Muscle layer of duodenum (tissue), 2 donors: Measurements from ENCODE around the gene TAAR9.
"Not testable (repeated sequence)": the region's sequence is repeated elsewhere in the genome, so short reads cannot be mapped to it uniquely, and the experiment has no call there.

Source experiments
- H3K27ac ChIP-seq: one replicate; pipeline ENCODE4 v1.7.0; 2013; ENCODE audit warnings: mild to moderate bottlenecking, low read length
- H3K27me3 ChIP-seq: one replicate; pipeline ENCODE4 v1.7.0; 2013; ENCODE audit warnings: low read depth, mild to moderate bottlenecking, control low read depth, low read length
- H3K36me3 ChIP-seq, 2 donors: one replicate each; pipeline ENCODE4 v1.7.0; 2013; ENCODE audit warnings: low read length in 2 of 2, control low read depth in 1 of 2, mild to moderate bottlenecking in 1 of 2; ENCODE audit not compliant: insufficient read depth in 2 of 2, control insufficient read depth in 1 of 2
- H3K4me1 ChIP-seq, 2 donors: one replicate each; pipeline ENCODE4 v1.7.0; 2013; ENCODE audit warnings: low read length in 2 of 2, mild to moderate bottlenecking in 2 of 2, control low read depth in 1 of 2, moderate library complexity in 1 of 2; ENCODE audit not compliant: insufficient read depth in 2 of 2, control insufficient read depth in 1 of 2
- H3K4me3 ChIP-seq, 2 donors: one replicate each; pipeline ENCODE4 v1.7.0; 2013; ENCODE audit warnings: low read length in 2 of 2, low read depth in 1 of 2, mild to moderate bottlenecking in 1 of 2
- H3K9me3 ChIP-seq, 2 donors: one replicate each; pipeline ENCODE4 v1.7.0; 2013; ENCODE audit warnings: low read length in 2 of 2, control low read depth in 1 of 2, mild to moderate bottlenecking in 1 of 2; ENCODE audit not compliant: control insufficient read depth in 1 of 2
- donor health status: healthy.

The TAAR9 gene

DNA sequence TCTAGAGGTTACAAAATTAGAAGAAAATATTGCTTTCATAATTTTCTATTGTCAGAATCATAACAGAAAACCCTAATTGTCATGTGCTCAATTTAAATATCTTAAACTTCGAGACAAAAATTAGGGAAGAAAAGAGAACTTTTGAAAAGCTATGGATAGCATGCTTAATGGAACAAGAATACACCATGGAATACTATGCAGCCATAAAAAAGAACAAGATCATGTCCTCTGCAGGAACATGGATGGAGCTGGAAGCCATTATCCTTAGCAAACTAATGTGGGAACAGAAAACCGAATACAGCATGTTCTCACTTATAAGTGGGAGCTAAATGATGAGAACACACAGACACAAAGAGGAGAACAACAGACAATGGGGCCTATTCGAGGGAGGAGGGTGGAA is 22.0 kb downstream of the TAAR9 start:
- not testable (repeated sequence) for H3K4me3 ChIP-seq, H3K36me3 ChIP-seq, H3K27ac ChIP-seq, H3K27me3 ChIP-seq, H3K4me1 ChIP-seq, H3K9me3 ChIP-seq

DNA sequence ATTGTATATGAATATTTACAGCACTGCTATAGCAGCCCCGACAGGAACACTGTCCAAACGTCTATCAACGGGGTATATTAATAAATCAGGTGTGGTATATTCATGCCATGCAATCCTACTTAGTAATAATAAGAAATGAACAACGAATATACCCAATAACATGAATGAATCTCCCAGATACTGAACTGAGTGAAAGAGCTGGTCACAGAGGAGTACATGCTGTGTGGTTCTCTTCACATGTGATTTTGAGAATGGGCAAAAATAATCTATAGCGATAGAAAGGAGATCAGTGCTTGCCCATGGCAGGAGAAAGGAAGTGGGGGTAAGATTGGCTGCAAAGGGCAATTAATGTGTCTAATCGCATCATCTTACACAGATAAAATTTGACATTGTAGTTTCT is 28.3 kb downstream of the TAAR9 start:
- H3K4me3 ChIP-seq, result no peak overlapping the region
- H3K27ac ChIP-seq, result no peak overlapping the region
- no peaks in the 10 kb centered on the region for H3K9me3 ChIP-seq
- H3K4me1 ChIP-seq, result no peaks in the 10 kb centered on the region
- no peaks in the 10 kb centered on the region for H3K36me3 ChIP-seq
- no peaks in the 10 kb centered on the region for H3K27me3 ChIP-seq

DNA sequence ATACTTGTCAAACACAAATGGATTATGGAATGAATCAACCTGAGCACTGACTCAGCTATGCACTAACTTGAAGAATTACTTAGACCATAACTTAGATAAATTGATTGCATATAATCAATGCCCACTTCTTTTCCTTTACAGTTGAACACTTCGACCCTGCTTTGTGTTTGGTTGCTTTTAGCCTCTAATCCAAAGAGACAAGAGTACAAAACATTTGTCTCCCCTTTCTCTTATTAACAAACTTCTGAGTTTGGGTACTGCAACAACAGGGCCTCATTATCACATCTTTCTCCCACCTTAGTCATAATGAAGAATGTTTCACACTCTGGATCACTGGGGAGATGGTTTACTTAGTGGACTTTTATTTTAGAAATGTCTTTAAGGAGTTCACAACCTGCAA is 29.5 kb downstream of the TAAR9 start:
- Histone ChIP-seq H3K9me3 (no peaks in the 10 kb centered on the region), H3K4me3 (no peak overlapping the region), H3K27me3 (no peaks in the 10 kb centered on the region), H3K27ac (no peak overlapping the region), H3K36me3 (no peaks in the 10 kb centered on the region), H3K4me1 (no peaks in the 10 kb centered on the region)

DNA sequence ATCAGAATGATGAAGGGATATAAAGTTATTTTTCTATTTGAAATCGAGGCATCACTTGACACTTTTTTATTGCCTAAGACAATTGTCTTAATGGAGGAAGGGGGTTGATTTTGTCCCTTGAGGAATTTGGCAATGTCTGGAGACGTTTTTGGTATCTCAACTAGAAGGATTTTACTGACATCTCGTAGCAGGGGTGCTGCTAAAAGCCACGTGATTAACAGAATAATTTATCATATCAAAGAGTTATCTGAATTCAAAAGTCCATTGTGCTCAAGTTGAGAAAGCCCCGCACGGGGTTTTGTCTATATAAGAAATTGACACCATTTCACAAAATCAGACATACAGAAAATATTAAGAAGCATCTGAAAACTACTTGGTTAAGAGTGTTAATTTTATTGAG is 30.5 kb downstream of the TAAR9 start:
- H3K27me3 ChIP-seq, result no peaks in the 10 kb centered on the region
- no peak overlapping the region for H3K4me3 ChIP-seq
- H3K9me3 ChIP-seq, result no peaks in the 10 kb centered on the region
- H3K4me1 ChIP-seq, result no peaks in the 10 kb centered on the region
- no peaks in the 10 kb centered on the region for H3K36me3 ChIP-seq
- no peak overlapping the region for H3K27ac ChIP-seq

DNA sequence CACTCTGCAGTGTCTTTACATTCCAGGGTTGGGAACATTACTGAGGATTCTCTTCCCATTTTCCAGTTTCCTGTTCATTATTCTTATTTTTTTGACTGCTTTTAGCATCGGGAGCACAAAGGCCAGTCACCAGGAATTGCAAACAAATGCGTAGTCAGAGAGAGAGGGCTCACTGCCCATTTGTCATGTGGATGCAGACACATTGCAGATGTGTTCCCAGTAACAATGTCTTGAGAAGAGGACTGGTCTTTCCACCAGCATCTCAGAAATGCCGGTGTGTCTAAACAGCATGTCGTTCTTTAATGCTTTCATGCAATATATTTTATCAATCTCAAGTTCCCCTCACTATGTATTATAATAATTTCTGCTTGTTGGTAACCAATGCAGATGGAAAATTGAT is 31.1 kb downstream of the TAAR9 start:
- H3K9me3 ChIP-seq, result no peaks in the 10 kb centered on the region
- no peaks in the 10 kb centered on the region for H3K4me1 ChIP-seq
- no peak overlapping the region for H3K27ac ChIP-seq
- no peak overlapping the region for H3K4me3 ChIP-seq
- no peaks in the 10 kb centered on the region for H3K36me3 ChIP-seq
- H3K27me3 ChIP-seq, result no peaks in the 10 kb centered on the region

DNA sequence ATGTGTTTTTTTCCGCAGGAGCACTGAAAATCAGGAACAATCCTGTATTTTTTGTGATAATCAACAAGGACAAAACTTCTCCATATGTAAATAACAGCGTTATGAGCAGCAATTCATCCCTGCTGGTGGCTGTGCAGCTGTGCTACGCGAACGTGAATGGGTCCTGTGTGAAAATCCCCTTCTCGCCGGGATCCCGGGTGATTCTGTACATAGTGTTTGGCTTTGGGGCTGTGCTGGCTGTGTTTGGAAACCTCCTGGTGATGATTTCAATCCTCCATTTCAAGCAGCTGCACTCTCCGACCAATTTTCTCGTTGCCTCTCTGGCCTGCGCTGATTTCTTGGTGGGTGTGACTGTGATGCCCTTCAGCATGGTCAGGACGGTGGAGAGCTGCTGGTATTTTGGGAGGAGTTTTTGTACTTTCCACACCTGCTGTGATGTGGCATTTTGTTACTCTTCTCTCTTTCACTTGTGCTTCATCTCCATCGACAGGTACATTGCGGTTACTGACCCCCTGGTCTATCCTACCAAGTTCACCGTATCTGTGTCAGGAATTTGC is 32.2 kb downstream of the TAAR9 start, which contains the start of gene TAAR6:
Gene TAAR6 (plus strand): TSS at position 102 of the 557 bp plus-strand sequence. CDS start 0 bp downstream, at position 102.
- no peaks in the 10 kb centered on the region for H3K4me1 ChIP-seq

DNA sequence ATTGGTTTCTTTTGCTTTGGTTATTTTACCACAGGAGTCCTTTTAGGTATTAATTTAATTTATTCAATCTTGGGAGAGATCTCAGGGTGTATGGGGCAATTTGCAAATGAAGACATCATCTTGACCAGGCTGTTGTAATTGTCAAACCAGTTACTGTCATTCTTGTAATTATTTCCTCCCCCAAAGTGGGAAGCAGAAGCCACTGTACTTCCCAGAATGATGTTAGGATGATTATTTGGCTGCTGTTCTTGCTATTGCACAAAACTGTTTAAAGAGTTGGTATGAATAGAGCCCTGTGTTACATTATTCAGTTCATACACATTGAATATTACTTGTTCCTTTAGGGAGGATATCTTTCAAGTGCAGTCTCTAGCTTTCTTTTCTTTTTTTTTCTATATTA is 33.7 kb downstream of the TAAR9 start:
- Histone ChIP-seq H3K9me3 (no peaks in the 10 kb centered on the region), H3K27me3 (no peaks in the 10 kb centered on the region), H3K27ac (no peak overlapping the region), H3K4me1 (no peaks in the 10 kb centered on the region), H3K4me3 (no peak overlapping the region), H3K36me3 (no peaks in the 10 kb centered on the region)

More for the DNA sequence above, 32.2 kb downstream of the TAAR9 start, which contains the start of gene TAAR6:
- no peaks in the 10 kb centered on the region for H3K36me3 ChIP-seq
- H3K27ac ChIP-seq, result no peak within 1 kb of the TSS
- H3K4me3 ChIP-seq, result no peak within 1 kb of the TSS
- no peaks in the 10 kb centered on the region for H3K9me3 ChIP-seq
- no peaks in the 10 kb centered on the region for H3K27me3 ChIP-seq

DNA sequence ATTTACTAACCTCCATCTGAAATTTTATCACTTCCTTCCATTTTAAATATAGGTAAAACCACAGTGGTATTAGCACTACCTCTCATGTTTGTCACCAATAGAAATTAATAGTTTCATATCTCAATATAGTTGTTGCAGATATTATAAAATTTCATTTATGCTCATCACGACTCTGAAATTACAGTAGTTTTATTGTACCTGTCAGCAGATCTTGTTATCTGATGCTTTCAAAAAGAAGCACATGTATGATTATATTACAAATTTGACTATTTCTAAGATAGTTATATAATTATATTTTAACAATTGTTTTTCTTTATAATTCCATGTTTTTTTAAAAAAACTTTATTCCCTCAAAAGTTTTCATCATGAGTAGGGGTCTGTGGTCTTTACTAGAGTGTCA is 46.6 kb downstream of the TAAR9 start:
- Histone ChIP-seq H3K9me3 (no peaks in the 10 kb centered on the region), H3K36me3 (no peaks in the 10 kb centered on the region), H3K27ac (no peak overlapping the region), H3K4me1 (no peaks in the 10 kb centered on the region), H3K4me3 (no peak overlapping the region), H3K27me3 (no peaks in the 10 kb centered on the region)

DNA sequence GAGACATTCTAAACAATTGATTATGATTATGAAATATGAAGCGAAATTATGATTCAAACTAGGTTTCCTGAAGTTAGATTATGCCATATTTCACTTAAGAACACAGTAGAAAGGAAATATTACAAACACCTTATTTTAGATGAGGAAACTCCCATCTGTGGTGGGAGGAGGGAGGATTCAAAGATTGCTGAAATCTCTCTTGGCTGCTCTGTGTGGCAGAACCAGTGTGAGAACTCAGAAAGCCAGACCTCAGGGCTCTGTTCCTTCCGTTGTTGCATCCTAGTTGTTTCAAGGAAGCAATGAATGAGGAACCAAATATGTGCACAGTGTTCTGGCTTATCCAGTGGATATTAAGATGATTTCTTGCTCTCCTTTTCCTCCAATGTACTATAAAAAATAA is 49.3 kb downstream of the TAAR9 start:
- no peaks in the 10 kb centered on the region for H3K9me3 ChIP-seq
- H3K4me3 ChIP-seq, result no peak overlapping the region
- no peaks in the 10 kb centered on the region for H3K27me3 ChIP-seq
- no peaks in the 10 kb centered on the region for H3K4me1 ChIP-seq
- no peak overlapping the region for H3K27ac ChIP-seq
- H3K36me3 ChIP-seq, result no peaks in the 10 kb centered on the region
